Heart right ventricle (tissue), 16 donors: ENCODE results near the gene PARD3. TPM values are rescaled to one million over a fixed set of nuclear protein-coding genes. Genes with fewer than 3 reads are reported as not detected.

Experiments used
- ATAC-seq, 8 donors: fragments of 200-7000 bp; cut with Tn5 transposase; one replicate each; pipeline ENCODE4 v1.9.1; 2020; ENCODE audit warnings: mild to moderate bottlenecking in 8 of 8, moderate library complexity in 8 of 8, moderate number of reproducible peaks in 1 of 8
- DNase-seq, 2 donors: peaks; one replicate each; pipeline ENCODE4 v3.0.0-alpha.2; 2020
- H3K27ac ChIP-seq, 10 donors: fragments of 200-600 bp; sonication (generic) in 2 of 10; one replicate each; pipeline versions ENCODE4 v1.5.0 to v1.8.0; 2020 to 2022; ENCODE audit warnings: mild to moderate bottlenecking in 3 of 10
- H3K27me3 ChIP-seq, 7 donors: fragments of 200-600 bp; one replicate each; pipeline ENCODE4 v1.8.0; 2021 to 2022; ENCODE audit warnings: mild to moderate bottlenecking in 2 of 7
- H3K36me3 ChIP-seq, 9 donors: fragments of 200-600 bp; sonication (generic) in 1 of 9; one replicate each; pipeline versions ENCODE4 v1.5.0 to v1.8.0; 2020 to 2022; ENCODE audit warnings: mild to moderate bottlenecking in 2 of 9
- H3K4me1 ChIP-seq, 9 donors: fragments of 200-600 bp; sonication (generic) in 1 of 9; one replicate each; pipeline versions ENCODE4 v1.5.0 to v1.8.0; 2020 to 2022; ENCODE audit warnings: mild to moderate bottlenecking in 4 of 9
- H3K4me3 ChIP-seq, 10 donors: fragments of 200-600 bp; sonication (generic) in 2 of 10; one replicate each; pipeline versions ENCODE4 v1.5.0 to v1.8.0; 2020 to 2022; ENCODE audit warnings: mild to moderate bottlenecking in 7 of 10, moderate library complexity in 2 of 10
- H3K9me3 ChIP-seq, 11 donors: fragments of 200-600 bp in 10 of 11; sonication (generic) in 2 of 11; one replicate each; pipeline versions ENCODE4 v1.5.0 to v1.8.0; 2013 to 2022; ENCODE audit warnings: mild to moderate bottlenecking in 2 of 11, control low read depth in 1 of 11, moderate library complexity in 1 of 11
- CTCF ChIP-seq, 9 donors: fragments of 200-600 bp; sonication (generic) in 2 of 9; IDR thresholded peaks; one replicate each; pipeline versions ENCODE4 v1.5.0 to v1.8.0; 2021 to 2022; ENCODE audit warnings: antibody characterized with exemption in 9 of 9, mild to moderate bottlenecking in 5 of 9, moderate library complexity in 1 of 9
- WGBS, 2 donors: extraction: QIAGEN DNeasy Blood & Tissue Kit; methylation state at CpG; one replicate each; pipeline ENCODE4 v1.1.7; 2013; ENCODE audit warnings: inconsistent platforms in 1 of 2; 5-methylcytosine and 5-hydroxymethylcytosine counted together
- intact Hi-C, 10 donors: fragments of 100-400 bp; cut with DNase I; formaldehyde crosslinking; loops; one replicate each; pipeline versions ENCODE4 v1.11.1 to v1.14.2; 2022
- polyA plus RNA-seq, 2 donors: library from polyadenylated mRNA; stranded (reverse); fragments of 200-250 nt; gene quantifications; one replicate each; pipeline ENCODE4 v1.2.3, GENCODE V29; 2013
- total RNA-seq, 10 donors: library from RNA; stranded (reverse); fragmentation: NEBNext Ultra II Directional in 3 of 10; extraction: Animal tissue kit (Norgen Biotek cat#: 25700) in 3 of 10; gene quantifications; one replicate each; pipeline versions ENCODE4 v1.2.1 to v1.2.4, GENCODE V29; 2021 to 2023
- donor health status: Arrhythmogenic right ventricular cardiomyopathy.
- donor health status: ischemic (EF 13 %, LVEDD 7.1; RV severe dilation, severe dysfunction).
- donor health status: healthy with polysubstance abuse.
- donor health status: DM: no; HTN: yes; CAD: no.
- donor health status: DM: no; HTN: no; CAD: no.
- donor health status: ischemic (EF 25% LVEDD 6.9; RV normal size, moderate dysfunction).
- donor health status: ischemic (EF 25% LVEDD 5.7; RV mildly dilated, moderate dysfunction).
- donor health status: healthy.
- donor health status: DM: yes; HTN: yes; CAD: no.
- donor health status: Ischemic cardiomyopathy.
- donor health status: ischemic (EF 35%, LVEDD 5.7; RV mildly dilated, moderate dysfunction).
- donor health status: nonischemic (EF 11% LVEDD 7.7; RV severe dilation, severe dysfunction).
- donor health status: DM: yes; HTN: yes; CAD: no.
- donor health status: PGD.
- donor health status: ischemic (EF 29% LVEDD 5.4; RV normal size, mild dysfunction).
- donor health status: nonischemic (EF 23%, LVEDD 6.1; RV moderate dilation, normal function).

PARD3 gene
- total and polyA plus RNA-seq, 12 donors: 19.7 to 41.8 (median 34.2) TPM

- intact Hi-C loops: no loop called here
- Histone ChIP-seq H3K36me3 (no peaks in the 10 kb centered on the region), H3K4me3 (no peak overlapping the region), H3K4me1 (peaks cover 7 to 37% (median 22%) of the 10 kb centered on the region in 9 donors), H3K9me3 (no peaks in the 10 kb centered on the region), H3K27me3 (peaks cover 0 to 8% (median 0%) of the 10 kb centered on the region in 7 donors), H3K27ac (no peak overlapping the region)
- DNase-seq: no peak
- ATAC-seq: no peak
- TF ChIP-seq CTCF (IDR thresholded peaks at IDR 0.05): no peak
- 81 to 86% methylated on average over 7 of the region's 7 CpGs for WGBS, 2 donors
Observed at GRCh38 chr10:34792881-34793280, 22.2 kb downstream of the PARD3 start.

GRCh38 chr10:34791947-34792346 lies 23.1 kb downstream of the PARD3 start:
- no peak for DNase-seq
- Histone ChIP-seq H3K36me3 (no peaks in the 10 kb centered on the region), H3K27me3 (peaks cover 0 to 8% (median 0%) of the 10 kb centered on the region in 7 donors), H3K27ac (no peak overlapping the region), H3K4me3 (no peak overlapping the region), H3K9me3 (no peaks in the 10 kb centered on the region), H3K4me1 (peaks cover 7 to 40% (median 22%) of the 10 kb centered on the region in 9 donors)
- 88 to 93% methylated on average over 23 of the region's 23 CpGs for WGBS, 2 donors
- peak in 3 of 8 donors; percentile 11 to 30 (median 20) for ATAC-seq
- TF ChIP-seq CTCF (IDR thresholded peaks at IDR 0.05): no peak
- intact Hi-C loops: no loop called here

- Histone ChIP-seq H3K4me3 (no peak overlapping the region), H3K36me3 (no peaks in the 10 kb centered on the region), H3K4me1 (peaks cover 7 to 47% (median 22%) of the 10 kb centered on the region in 9 donors), H3K9me3 (no peaks in the 10 kb centered on the region), H3K27ac (no peak overlapping the region), H3K27me3 (peaks cover 0 to 8% (median 0%) of the 10 kb centered on the region in 7 donors)
- no peak for TF ChIP-seq CTCF (IDR thresholded peaks at IDR 0.05)
- 95 to 96% methylated on average over 15 of the region's 15 CpGs for WGBS, 2 donors
- intact Hi-C loops: no loop called here
- ATAC-seq (peak in 2 of 8 donors; percentile 12), DNase-seq (no peak)
Observed at GRCh38 chr10:34791228-34791627, 23.9 kb downstream of the PARD3 start.

- H3K36me3 ChIP-seq: no peaks in the 10 kb centered on the region
- peaks cover 0 to 8% (median 0%) of the 10 kb centered on the region in 7 donors for H3K27me3 ChIP-seq
- intact Hi-C loops: no loop called here
- H3K4me3 ChIP-seq: no peak overlapping the region
- H3K9me3 ChIP-seq: no peaks in the 10 kb centered on the region
- 37 to 49% methylated on average over 4 of the region's 4 CpGs for WGBS, 2 donors
- ATAC-seq (peak in 5 of 8 donors; percentile 28 to 46 (median 33)), DNase-seq (no peak)
- H3K4me1 ChIP-seq: peaks cover 7 to 46% (median 25%) of the 10 kb centered on the region in 9 donors
- TF ChIP-seq CTCF (IDR thresholded peaks at IDR 0.05): no peak
- H3K27ac ChIP-seq: no peak overlapping the region
Observed at GRCh38 chr10:34789966-34790506, 25.1 kb downstream of the PARD3 start.
